Measurements from ENCODE around the gene NFAM1.

NFAM1 gene

GRCh38 chr22:42439821-42440674 lies 7.8 kb upstream of the NFAM1 start:
- DNase-seq (ENCODE audit: low read depth), result no peak

GRCh38 chr22:42439021-42439567 lies 6.9 kb upstream of the NFAM1 start:
- no peak for DNase-seq (ENCODE audit: low read depth)

DNA sequence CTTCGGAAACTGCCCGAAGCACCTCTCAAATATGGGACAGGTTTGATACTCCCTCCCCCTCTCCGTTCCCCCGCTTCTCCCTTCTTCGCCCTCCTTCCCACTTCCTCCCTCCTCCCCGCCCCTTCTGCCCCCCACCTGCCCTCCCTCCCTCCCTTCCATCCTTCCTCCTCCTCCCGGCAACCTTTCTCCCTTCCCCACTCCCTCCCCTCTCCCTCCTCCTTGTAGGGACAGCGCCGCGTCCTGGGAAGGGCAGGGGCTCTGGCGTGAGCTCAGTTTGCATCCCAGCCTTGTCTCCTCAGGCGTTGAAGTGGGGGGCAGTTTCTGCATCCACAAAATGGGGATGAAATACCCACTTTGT lies 6.1 kb upstream of the NFAM1 start:
- DNase-seq (ENCODE audit: low read depth), result no peak

GRCh38 chr22:42437488-42438292 lies 5.5 kb upstream of the NFAM1 start:
- DNase-seq (ENCODE audit: low read depth), result no peak

DNA sequence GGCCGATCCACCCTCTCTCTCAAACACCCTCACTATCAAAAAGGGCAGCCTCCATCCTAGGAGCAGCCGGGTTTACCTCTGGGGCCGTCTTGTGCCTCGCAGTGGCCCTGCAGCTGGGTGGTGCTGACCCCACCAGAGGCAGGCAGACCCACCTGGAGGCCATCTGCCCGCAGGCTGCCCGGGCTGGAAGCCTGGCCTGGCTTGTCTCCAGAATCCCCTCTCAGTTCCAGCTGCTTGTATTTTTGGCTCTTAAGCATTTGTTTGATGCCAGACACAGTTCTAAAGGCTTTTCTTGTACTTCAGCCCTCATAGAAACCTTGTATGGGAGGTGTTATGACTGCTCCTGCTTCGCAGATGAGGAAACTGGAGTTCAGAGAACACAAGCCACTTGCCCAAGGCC lies 4.2 kb upstream of the NFAM1 start:
- DNase-seq (ENCODE audit: low read depth), result no peak

DNA sequence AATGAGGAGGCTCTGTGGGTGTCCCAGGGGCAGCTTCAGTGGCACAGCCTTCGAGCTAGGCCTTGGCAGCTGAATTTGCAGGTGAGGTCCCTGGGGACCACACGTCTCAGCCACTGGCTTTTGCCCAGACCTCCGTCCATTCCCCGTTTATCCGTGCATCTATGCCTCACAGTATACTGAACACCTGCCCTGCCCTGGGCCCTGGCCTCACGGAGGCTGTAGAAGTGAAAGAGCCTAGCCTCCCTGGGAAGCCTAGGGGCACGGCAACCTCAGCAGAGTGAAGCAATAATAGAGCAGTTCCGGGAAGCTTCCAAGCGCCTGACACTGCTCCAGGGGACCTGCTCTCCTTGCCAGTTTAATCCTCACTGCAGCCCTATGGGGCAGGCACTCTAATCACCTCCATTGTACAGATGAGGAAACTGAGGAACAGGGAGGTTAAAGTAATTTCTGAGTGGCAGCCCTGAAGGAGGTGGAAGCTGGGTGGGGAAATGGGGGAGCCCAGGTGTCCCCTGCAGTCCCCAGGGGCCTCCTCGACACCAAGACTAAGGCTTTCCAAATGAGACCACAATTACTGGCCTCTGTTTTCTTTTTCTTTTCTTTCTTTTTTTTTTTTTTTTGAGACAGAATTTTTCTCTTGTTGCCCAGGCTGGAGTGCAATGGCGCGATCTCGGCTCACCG lies 2.7 kb upstream of the NFAM1 start:
- no peak for DNase-seq (ENCODE audit: low read depth)

DNA sequence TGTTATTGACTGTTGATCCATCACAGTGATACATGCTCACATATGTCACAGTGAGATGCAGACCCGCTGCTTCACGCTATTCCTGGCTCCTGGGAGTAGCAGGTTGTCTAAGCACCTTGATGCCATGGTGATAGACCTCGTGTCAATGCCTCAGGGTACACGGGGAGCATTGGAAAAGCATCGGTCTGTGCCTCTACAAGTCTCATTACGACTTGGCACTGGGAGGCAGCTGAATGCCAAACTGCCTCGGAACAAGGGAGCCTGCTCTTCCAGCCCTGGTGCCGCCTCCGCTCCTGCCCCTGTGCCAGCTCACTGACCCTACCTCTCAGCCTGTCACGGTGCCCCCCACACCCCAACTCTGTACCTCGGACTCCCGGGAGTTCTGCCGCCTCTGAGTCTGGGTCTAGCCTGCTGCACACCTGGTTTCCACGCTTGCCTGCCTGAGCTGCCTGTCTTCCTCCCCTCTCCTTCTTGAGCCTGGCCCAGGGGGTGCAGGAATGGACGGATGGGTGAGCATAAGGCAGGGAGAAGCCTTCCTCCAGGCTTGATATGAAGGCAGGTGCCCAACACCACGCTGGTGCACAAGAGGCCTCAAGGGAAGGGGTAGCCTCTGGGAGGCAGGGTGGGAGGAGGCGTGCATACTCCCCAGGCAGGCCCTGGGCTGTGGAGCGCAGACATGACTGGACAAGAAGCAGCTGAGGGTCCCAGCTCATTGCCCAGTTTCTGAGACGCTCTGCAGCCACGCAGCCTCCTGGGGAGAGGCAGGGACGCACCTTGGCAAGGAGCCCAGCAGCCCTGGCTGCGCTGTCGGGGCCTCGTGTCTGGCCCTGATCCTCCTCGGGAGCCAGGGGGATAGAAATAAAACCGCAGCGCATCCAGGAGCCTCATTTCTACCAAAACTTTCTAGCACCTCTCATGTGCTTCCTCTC lies 1.8 kb upstream of the NFAM1 start:
- no peak for DNase-seq (ENCODE audit: low read depth)

GRCh38 chr22:42432818-42433217 lies 615 bp upstream of the NFAM1 start:
- no peak for DNase-seq (ENCODE audit: low read depth)

- no peak for DNase-seq (ENCODE audit: low read depth)
These were observed 693 bp downstream of the NFAM1 start for GRCh38 chr22:42431401-42432019.

GRCh38 chr22:42430528-42431125 lies 1.6 kb downstream of the NFAM1 start:
- DNase-seq (ENCODE audit: low read depth), result no peak

- DNase-seq (ENCODE audit: low read depth), result no peak
These were observed 3.4 kb downstream of the NFAM1 start for GRCh38 chr22:42428760-42429159.

DNA sequence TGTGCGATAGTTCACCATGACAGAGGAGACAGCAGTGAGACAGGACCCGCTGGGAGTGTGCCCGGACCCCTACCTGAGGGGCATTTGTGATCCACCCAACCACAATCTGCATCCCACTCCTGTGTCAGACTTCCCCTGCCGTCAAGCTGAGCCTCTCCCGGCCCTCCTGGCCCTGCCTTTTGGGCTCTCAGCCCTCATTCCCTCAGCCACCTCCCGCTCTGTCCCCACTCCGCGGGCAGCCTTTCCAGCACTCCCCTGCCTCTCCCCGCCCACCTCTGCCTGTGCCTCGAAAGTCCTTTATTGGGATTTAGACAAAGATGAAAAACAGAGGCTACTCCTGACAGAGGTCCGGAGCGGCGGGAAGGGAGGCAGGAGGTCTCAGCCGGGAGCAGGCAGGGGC lies 4.2 kb downstream of the NFAM1 start:
- DNase-seq (ENCODE audit: low read depth), result no peak

DNA sequence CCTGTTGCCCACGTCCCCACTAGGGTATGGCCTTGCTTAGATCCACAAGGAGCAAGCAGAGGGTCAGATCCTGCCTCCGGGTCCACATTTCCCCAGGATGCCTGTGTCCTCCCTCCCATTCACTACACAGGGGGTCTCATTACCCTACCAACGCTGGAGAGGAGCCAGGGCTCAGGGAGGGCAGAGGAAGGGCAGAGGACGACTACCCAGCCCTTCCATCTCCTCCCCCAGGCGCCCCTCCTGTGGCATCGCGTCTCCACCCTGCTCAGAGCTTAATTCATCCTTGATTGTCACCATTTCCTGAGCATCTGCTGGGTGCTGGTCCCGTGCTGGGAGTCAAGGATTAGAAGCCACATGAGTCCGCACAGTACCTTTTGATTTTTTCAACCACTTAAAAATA lies 5.0 kb downstream of the NFAM1 start:
- no peak for DNase-seq (ENCODE audit: low read depth)

DNA sequence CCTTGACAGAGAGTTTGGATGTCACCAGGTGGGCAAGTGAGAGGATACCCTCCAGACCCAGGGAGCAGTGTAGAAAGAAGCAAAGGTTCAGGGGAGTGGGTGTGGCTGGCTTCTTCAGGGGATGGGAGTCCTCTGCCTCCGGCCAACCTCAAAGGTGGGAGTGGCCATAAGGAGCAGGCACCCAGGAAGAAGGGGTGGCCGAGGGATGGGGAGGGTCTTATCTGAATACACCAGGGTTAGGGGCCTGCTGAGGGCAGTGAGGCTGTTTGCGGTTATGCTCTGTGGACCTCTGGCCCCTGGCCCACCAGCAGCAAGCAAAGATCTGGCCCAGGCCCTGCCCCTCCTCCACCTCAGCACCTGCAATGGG lies 6.2 kb downstream of the NFAM1 start:
- DNase-seq (ENCODE audit: low read depth), result no peak

DNA sequence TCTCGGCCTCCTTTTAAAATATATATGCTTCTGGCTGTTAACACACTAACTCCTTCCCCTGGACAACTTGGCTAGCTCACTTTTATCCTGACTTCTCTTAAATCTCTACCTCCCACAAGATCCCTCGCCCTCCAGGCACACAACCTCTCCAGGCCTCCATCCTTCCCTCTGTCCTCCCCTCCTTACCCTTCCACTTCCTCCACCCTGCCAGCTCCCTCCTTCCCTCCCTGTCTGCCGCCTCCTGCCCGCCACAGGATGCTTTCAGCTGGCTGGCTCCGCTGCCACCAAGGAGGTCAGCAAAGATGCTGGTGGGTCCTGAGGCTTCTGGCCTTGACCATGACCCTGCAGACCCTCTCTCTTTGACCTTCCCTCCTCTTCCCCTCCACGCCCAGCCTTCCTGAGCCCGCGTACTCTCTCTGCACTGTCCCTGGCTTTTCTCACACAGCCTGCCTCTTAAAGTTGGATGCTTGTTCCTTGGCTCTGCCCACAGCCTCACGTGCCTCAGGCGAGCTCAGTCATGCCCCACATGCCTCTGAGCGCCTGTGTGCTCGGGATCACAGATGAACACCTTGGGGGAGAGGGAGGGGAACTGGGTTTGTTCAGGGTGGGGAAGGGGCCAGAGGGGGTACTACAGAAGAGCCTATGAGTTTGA lies 6.7 kb downstream of the NFAM1 start:
- no peak for DNase-seq (ENCODE audit: low read depth)

- no peak for DNase-seq (ENCODE audit: low read depth)
These were observed 12.8 kb downstream of the NFAM1 start for GRCh38 chr22:42419243-42419881.

DNA sequence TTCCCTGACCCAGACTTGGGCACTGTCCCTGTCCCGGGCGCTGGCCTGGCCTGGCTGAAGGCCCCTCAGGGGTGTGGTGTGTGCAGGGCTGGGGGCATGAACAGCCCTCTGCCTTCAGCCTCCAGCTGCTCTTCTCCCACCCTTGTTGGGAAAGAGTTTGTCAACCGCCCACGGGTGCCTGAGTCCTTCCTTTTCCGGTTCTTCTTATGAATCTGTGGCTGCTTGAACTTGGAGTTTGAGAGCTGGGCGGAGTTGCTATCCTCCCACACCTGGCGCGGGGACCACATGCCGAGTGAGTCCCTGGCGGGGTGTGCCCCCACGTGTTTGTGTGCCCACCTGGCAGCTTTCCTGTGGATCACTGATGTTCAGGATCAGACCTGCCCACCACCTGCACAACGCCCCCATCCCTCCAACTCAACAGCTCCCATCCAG lies 13.4 kb downstream of the NFAM1 start:
- DNase-seq (ENCODE audit: low read depth), result no peak

GRCh38 chr22:42417645-42418305 lies 14.4 kb downstream of the NFAM1 start:
- no peak for DNase-seq (ENCODE audit: low read depth)

GRCh38 chr22:42416671-42417230 lies 15.5 kb downstream of the NFAM1 start:
- no peak for DNase-seq (ENCODE audit: low read depth)

Measured in HS-27A (cell line).